HG02981 (cell line): Measurements from ENCODE around the gene CLCN2.

Experiments used
- ATAC-seq: cut with Tn5 transposase; IDR thresholded peaks from one replicate; pipeline ENCODE4 v1.9.1; 2021; ENCODE audit warnings: mild to moderate bottlenecking, moderate library complexity; ENCODE audit not compliant: unreplicated experiment

CLCN2 gene

GRCh38 chr3:184332370-184333090 is 28.9 kb downstream of the CLCN2 start:
- no peak for ATAC-seq

GRCh38 chr3:184328516-184328915 is 32.9 kb downstream of the CLCN2 start:
- ATAC-seq: no peak

GRCh38 chr3:184327171-184327570 is 34.2 kb downstream of the CLCN2 start:
- ATAC-seq: no peak

DNA sequence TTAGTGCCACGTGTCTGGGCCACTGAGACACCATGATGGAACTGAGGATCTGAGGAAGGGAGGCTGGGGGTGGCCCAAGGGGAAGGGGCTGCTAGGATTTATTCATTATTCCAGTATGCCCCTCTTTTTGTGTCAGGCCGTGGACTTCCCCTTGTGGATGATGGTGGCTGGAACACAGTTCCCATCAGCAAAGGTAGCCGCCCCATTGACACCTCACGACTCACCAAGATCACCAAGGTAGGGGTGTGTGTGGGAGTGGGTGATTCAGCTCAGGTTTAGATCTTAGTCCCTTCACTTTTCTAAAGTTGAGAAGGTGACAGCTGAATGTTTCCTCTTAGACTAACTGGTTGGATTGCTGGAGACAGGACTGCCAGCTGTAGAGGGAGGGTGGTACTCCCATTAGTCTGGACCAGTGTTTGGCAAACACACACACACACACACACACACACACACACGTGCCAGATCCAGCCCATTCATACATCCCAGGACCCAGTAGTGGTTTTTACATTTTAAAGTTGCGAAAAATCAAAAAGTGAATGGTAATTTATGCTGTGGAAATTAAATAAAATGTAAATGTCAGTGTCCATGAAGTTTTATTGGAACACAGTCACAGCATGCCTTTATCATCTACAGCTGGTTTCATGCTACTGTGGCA is 35.6 kb downstream of the CLCN2 start:
- ATAC-seq: no peak

GRCh38 chr3:184325269-184325668 is 36.1 kb downstream of the CLCN2 start:
- no peak for ATAC-seq

- ATAC-seq: no peak
These were observed 37.7 kb downstream of the CLCN2 start for GRCh38 chr3:184323696-184324095.

GRCh38 chr3:184322731-184323487 is 38.5 kb downstream of the CLCN2 start:
- ATAC-seq: no peak

DNA sequence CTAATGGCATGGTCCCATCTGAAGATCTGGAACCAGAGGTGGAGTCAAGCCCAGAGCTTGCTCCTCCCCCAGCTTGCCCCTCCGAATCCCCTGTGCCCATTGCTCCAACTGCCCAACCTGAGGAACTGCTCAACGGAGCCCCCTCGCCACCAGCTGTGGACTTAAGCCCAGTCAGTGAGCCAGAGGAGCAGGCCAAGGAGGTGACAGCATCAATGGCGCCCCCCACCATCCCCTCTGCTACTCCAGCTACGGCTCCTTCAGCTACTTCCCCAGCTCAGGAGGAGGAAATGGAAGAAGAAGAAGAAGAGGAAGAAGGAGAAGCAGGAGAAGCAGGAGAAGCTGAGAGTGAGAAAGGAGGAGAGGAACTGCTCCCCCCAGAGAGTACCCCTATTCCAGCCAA is 39.7 kb downstream of the CLCN2 start:
- ATAC-seq: no peak

DNA sequence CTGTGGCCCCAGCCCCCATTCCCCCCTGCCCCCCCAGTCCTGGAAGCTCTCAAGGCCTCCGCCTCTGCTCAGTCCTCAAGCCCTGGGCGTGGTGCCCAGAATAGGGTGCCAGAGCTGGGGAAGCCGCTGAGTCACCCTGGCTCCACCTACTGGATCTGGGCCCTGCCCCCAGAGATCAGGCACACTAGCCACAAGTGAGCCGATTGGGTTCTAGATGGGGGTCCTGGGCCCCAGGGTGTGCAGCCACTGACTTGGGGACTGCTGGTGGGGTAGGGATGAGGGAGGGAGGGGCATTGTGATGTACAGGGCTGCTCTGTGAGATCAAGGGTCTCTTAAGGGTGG is 41.3 kb downstream of the CLCN2 start:
- ATAC-seq: no peak

GRCh38 chr3:184317201-184317600 is 44.2 kb downstream of the CLCN2 start:
- ATAC-seq: no peak

- ATAC-seq: no peak
These were observed 44.6 kb downstream of the CLCN2 start for GRCh38 chr3:184316792-184317191.

DNA sequence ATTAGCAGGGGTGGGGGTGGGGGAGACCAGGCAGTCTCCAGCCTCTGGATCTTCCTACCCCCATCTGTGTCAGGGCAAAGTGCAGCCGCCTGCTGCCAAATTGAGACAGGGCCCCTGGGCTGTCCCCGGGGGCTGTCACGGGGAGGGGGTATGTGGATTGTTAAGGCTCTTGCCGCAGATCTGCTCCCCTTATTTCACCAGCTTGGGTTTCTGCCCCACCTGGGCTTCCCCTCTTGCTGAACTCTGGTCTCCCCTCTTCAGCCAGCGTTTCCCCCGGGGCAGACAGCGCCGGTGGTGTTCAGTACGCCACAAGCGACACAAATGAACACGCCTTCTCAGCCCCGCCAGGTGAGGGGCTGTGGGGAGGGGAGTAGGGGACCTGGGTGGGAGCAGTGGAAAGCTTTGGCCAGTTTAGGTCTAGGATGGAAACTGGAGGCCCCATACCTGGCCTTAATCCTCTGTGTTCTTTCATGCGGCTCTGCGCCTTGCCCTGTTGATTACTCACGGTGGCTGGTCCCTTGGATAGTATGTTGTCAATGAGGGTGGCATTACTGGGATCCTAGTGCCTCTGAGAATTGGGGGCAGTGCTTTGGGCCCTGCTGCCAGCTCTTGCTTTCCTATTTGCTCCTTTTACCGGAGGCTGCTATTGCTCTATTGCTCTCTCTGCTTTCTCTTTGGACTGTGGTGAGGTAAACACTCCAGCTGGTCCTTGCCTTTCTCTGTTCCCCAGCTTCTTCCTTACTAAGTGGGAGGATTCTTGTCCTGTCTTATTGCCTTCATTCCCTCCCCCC is 45.3 kb downstream of the CLCN2 start:
- no peak for ATAC-seq

DNA sequence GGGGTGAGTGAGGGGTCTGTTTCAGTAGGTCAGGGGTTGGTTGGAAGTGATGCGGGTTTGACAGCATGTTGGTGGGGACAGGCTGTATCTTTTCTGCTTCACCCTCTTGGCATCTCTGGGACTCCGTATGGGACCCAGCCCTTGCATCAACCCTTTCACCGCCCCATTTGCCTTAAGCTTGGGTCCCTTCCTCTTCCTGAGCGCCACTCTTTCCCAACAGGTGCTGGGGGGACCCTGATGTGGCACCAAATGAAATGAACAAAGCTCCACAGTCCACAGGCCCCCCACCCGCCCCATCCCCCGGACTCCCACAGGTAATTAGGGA is 45.9 kb downstream of the CLCN2 start:
- peak; percentile 0 for ATAC-seq

DNA sequence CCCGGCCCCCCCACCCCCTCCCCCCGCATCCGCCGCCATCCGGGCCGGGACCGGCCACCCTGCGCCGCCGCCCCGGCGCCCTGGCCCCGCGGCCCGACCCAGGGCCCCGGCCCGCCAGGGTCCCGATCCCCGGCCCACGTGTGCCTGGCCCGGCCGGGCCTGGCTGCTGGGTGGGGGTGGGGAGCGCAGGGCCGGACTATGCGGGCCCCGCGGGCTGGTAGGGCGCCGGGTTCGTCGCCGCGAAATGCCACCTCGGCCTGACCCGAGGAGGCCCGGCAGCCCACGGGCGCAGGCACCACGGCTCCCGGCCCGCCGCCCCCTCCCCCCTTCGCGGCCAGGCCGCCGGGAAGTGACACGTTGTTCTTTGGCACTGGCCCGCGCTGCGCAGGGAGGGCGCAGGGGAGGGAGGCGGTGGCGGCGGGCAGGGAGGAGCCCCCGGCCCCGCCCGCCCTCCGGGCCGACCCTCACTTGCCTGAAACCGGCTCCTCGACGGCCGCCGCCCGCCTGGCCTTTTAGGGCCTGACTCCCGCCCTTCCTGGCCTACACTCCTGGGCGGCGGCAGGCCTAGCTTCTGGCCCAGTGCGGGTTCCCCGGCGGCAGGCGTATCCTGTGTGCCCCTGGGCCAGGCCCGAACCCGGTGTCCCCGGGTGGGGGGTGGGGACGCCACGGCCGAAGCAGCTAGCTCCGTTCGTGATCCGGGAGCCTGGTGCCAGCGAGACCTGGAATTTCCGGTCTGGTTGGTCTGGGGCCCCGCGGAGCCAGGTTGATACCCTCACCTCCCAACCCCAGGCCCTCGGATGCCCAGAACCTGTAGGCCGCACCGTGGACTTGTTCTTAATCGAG is 46.5 kb downstream of the CLCN2 start:
- ATAC-seq: peak; percentile 60

DNA sequence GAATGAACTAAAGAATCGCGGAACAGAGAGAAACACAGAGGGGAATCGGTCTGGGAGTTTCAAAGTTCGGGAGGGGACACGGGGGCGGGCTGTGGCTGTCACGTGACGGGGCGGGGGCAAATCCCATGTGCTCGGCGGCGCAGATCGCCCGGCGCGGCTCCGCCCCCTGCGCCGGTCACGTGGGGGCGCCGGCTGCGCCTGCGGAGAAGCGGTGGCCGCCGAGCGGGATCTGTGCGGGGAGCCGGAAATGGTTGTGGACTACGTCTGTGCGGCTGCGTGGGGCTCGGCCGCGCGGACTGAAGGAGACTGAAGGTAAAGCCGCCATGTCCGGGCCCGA is 47.1 kb downstream of the CLCN2 start, which contains the start of gene EIF4G1:
EIF4G1 (plus strand) TSS at position 244 of the 337 bp plus-strand sequence. CDS start 1,191 bp downstream, outside the sequence.
- ATAC-seq: peak; percentile 79

DNA sequence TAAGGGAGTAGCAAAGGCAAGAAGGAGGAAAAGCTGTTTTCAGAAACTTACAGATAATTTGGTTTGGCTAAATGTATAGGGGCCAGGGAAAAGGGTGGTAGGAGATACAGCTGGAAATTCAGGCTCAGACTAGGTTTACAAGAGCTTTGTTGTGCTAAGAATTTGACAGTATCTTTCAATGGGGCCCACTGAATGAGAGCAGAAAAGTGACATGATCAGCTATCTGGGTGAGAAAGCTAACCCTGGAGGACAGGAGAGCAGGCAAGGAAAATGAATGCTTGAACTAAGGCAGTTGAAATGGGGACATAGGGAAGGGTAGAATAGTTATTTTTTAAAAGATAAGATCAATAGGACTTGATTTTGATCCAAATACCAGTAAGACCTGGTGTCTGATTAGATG is 49.8 kb downstream of the CLCN2 start:
- no peak for ATAC-seq

DNA sequence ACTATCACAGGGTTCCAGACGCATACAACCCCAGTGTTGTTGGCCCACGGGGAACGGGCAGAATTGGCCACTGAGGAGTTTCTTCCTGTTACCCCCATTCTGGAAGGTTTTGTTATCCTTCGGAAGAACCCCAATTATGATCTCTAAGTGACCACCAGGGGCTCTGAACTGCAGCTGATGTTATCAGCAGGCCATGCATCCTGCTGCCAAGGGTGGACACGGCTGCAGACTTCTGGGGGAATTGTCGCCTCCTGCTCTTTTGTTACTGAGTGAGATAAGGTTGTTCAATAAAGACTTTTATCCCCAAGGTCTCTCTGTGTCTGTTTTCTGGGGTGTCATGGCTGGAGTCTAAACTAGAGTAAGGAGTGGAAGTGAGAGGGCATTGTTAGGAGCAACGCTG is 52.7 kb downstream of the CLCN2 start:
- no peak for ATAC-seq

DNA sequence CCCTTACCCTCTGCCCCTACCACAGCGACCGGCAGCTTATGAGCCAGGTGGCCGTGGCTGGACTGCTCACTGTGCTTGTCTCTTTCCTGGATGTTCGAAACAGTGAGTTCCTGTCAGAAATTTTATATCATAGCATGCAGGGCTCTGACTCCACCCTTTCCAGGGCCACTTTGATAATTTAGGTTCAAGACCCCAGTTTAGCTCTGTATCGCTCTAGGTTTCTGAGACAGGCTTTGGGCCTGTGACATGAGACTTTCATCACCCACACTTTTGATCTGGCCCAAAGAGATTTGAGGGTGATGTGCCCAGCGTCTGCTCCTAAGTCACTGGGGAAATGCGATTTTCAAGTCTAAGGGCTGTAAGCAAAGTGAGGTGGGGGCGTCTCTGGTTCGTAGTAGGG is 53.5 kb downstream of the CLCN2 start:
- no peak for ATAC-seq

- ATAC-seq: no peak
These were observed 54.9 kb downstream of the CLCN2 start for GRCh38 chr3:184306341-184306972.

- no peak for ATAC-seq
These were observed 55.8 kb downstream of the CLCN2 start for GRCh38 chr3:184305577-184305976.
